Fibroblast of lung (primary cell): ENCODE measurements around the gene TMEM234. TPM values are rescaled to one million over a fixed set of nuclear protein-coding genes. Genes with fewer than 3 reads are reported as not detected.
A peak's percentile ranks its signal among the peaks of the same experiment; 100 is the strongest.

Source experiments
- DNase-seq, 2 donors: peaks; one replicate each; pipeline versions ENCODE4 v3.0.0 to v3.0.0-alpha.2; 2010; ENCODE audit warnings: low read depth in 2 of 2
- H2AFZ ChIP-seq: 2 replicates; pipeline ENCODE4 v1.5.1; 2012; ENCODE audit warnings: low read length, control low read depth, inconsistent platforms
- H3K27ac ChIP-seq: 2 replicates; pipeline ENCODE4 v1.5.1; 2011; ENCODE audit warnings: low read length, control low read depth; ENCODE audit not compliant: insufficient read depth
- H3K27me3 ChIP-seq: 2 replicates; pipeline ENCODE4 v1.5.1; 2011; ENCODE audit warnings: mild to moderate bottlenecking, low read length; ENCODE audit not compliant: control insufficient read depth, insufficient read depth
- H3K36me3 ChIP-seq: 2 replicates; pipeline ENCODE4 v1.5.1; 2011; ENCODE audit warnings: low read length; ENCODE audit not compliant: control insufficient read depth, insufficient read depth
- H3K4me1 ChIP-seq: 2 replicates; pipeline ENCODE4 v1.5.1; 2011; ENCODE audit warnings: low read length; ENCODE audit not compliant: control insufficient read depth, insufficient read depth; ENCODE audit errors: extremely low read depth
- H3K4me2 ChIP-seq: 2 replicates; pipeline ENCODE4 v1.5.1; 2011; ENCODE audit warnings: low read length, control low read depth; ENCODE audit not compliant: insufficient read depth; ENCODE audit errors: extremely low read depth
- H3K4me3 ChIP-seq, 4 experiments: fragments of 200-600 bp in 1 of 4; sonication (generic) in 1 of 4; replicated peaks in 1 of 4; 2 replicates each; pipeline ENCODE4 v1.5.1; 2011 to 2016; ENCODE audit warnings: low read length in 4 of 4, low read depth in 3 of 4, mild to moderate bottlenecking in 3 of 4, control low read depth in 2 of 4, inconsistent platforms in 1 of 4, mixed read lengths in 1 of 4; ENCODE audit not compliant: insufficient read depth in 1 of 4; ENCODE audit errors: control extremely low read depth in 1 of 4
- H3K79me2 ChIP-seq: 2 replicates; pipeline ENCODE4 v1.5.1; 2012; ENCODE audit warnings: mild to moderate bottlenecking, low read length, inconsistent platforms; ENCODE audit not compliant: control insufficient read depth, insufficient read depth
- H3K9ac ChIP-seq: 2 replicates; pipeline ENCODE4 v1.5.1; 2011; ENCODE audit warnings: mild to moderate bottlenecking, low read length, control low read depth; ENCODE audit not compliant: insufficient read depth
- H3K9me3 ChIP-seq: 2 replicates; pipeline ENCODE4 v1.5.1; 2012; ENCODE audit warnings: low read depth, low read length; ENCODE audit not compliant: control insufficient read depth, insufficient read depth
- H4K20me1 ChIP-seq: 2 replicates; pipeline ENCODE4 v1.5.1; 2011; ENCODE audit warnings: low read length; ENCODE audit not compliant: control insufficient read depth, insufficient read depth; ENCODE audit errors: extremely low read depth
- EZH2 ChIP-seq: IDR thresholded peaks from 2 replicates; pipeline ENCODE4 v1.5.1; 2012; ENCODE audit warnings: low read length, control low read depth, mild to moderate bottlenecking; ENCODE audit errors: missing control alignments
- polyA plus RNA-seq, 2 donors: library from polyadenylated mRNA; depleted of rRNA in 1 of 2; stranded (reverse) in 1 of 2; unstranded in 1 of 2; fragments of >200 nt; gene quantifications; 2 replicates each; pipeline ENCODE4 v1.2.1, GENCODE V29; 2011 to 2012; ENCODE audit warnings: missing spikeins in 1 of 2
- total RNA-seq: library from RNA; depleted of rRNA; stranded (reverse); fragments of >200 nt; gene quantifications from 2 replicates; pipeline ENCODE4 v1.2.1, GENCODE V29; 2014
- TF ChIP-seq, protein P1 (sequence below), 2 donors: IDR thresholded peaks in 1 of 2; conservative IDR thresholded peaks in 1 of 2; 1 replicate in 1 of 2; 2 replicates in 1 of 2; pipeline ENCODE4 v1.5.1; 2011 to 2012; ENCODE audit warnings: low read length in 2 of 2, control low read depth in 1 of 2, inconsistent platforms in 1 of 2, low read depth in 1 of 2, mild to moderate bottlenecking in 1 of 2

Gene TMEM234
- total and polyA plus RNA-seq, 2 donors (not counting 1 experiment from before 2014, with no cell fraction given) = 15.8 to 17.5 TPM

DNA sequence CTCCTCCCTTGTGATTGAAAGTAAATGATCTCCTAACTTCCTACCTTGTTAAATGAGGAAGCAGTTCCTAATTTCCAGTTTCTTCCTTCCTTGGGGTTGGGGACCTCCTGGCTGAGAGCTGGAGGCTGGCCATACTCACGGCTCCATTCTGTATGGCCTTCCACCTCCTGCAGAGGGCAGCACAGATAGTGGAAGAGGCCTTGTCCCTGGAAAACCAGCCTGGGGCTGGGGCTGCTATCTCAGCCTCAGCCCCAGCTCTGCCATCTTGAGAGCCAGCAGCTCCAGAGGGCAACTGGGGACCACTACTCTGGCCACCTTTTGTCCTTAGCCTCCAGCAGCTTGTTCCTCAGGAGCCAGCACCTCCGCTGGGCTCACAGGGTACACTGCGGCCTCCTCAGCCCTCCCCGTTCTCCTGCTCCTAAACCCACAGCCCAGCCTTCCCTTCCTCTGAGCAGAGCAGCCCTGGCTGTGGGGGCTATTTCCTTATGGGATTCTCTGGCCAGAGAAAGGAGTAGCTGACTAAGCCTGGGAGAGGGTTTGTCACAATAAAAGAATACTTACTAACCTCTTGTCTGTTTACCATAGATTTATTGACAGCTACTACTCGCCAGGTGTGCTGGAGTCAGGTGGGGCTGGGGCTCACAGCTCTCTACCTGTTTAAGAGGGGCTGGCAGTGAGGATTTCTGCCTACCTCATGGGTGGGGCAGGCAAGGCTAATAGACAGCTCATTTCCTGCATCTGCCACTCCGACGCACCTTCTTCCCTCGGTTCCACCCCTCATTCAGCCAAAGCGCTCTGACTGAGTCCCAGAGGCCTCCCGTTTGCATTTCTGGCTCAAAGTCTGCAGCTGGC is 6.3 kb downstream of the TMEM234 start:
- H3K36me3 ChIP-seq = peaks cover 16% of the 10 kb centered on the region
- no peak overlapping the region for H3K9ac ChIP-seq
- no peak overlapping the region for H2AFZ ChIP-seq
- no peak overlapping the region for H3K4me2 ChIP-seq
- no peaks in the 10 kb centered on the region for H4K20me1 ChIP-seq
- no peak overlapping the region for H3K27ac ChIP-seq
- no peak overlapping the region for H3K4me3 ChIP-seq
- H3K27me3 ChIP-seq = no peaks in the 10 kb centered on the region
- H3K79me2 ChIP-seq = peaks cover 3% of the 10 kb centered on the region
- peaks cover 7% of the 10 kb centered on the region for H3K4me1 ChIP-seq
- no peaks in the 10 kb centered on the region for H3K9me3 ChIP-seq
- DNase-seq = peak; percentile 47 to 65
- TF ChIP-seq, protein P1, sequence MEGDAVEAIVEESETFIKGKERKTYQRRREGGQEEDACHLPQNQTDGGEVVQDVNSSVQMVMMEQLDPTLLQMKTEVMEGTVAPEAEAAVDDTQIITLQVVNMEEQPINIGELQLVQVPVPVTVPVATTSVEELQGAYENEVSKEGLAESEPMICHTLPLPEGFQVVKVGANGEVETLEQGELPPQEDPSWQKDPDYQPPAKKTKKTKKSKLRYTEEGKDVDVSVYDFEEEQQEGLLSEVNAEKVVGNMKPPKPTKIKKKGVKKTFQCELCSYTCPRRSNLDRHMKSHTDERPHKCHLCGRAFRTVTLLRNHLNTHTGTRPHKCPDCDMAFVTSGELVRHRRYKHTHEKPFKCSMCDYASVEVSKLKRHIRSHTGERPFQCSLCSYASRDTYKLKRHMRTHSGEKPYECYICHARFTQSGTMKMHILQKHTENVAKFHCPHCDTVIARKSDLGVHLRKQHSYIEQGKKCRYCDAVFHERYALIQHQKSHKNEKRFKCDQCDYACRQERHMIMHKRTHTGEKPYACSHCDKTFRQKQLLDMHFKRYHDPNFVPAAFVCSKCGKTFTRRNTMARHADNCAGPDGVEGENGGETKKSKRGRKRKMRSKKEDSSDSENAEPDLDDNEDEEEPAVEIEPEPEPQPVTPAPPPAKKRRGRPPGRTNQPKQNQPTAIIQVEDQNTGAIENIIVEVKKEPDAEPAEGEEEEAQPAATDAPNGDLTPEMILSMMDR (conservative IDR thresholded peaks at IDR 0.05 in 1 of 2, IDR thresholded peaks at IDR 0.05 in 1 of 2; ENCODE audit: low read depth in 1 of 2, low read length in 2 of 2) = peak; percentile 75 to 84
- no peak for TF ChIP-seq EZH2

DNA sequence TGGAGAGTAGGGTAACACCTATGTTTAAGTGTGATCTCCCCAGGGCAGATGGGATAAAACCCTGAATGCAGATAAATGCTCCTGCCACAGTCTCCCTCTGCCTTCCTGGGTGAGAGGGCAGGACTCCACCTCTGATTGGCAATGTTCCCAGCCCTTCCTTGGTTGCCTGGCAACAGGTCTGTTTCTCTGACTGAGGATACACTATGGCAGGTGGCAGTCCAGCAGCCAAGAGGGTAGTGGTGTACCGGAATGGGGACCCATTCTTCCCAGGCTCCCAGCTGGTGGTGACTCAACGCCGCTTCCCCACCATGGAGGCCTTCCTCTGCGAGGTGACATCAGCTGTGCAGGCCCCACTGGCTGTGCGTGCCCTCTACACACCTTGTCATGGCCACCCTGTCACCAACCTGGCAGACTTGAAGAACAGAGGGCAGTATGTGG is 13.2 kb downstream of the TMEM234 start, which contains the start of gene DCDC2B:
TSS of gene DCDC2B (plus strand) at position 199 of the 438 bp plus-strand sequence. CDS start at position 204, 5 bp downstream.
- H4K20me1 ChIP-seq = no peaks in the 10 kb centered on the region
- no peaks in the 10 kb centered on the region for H3K27me3 ChIP-seq
- peak; percentile 31 to 55 for DNase-seq
- no peaks in the 10 kb centered on the region for H3K36me3 ChIP-seq
- no peak within 1 kb of the TSS for H2AFZ ChIP-seq
- no peak within 1 kb of the TSS for H3K4me3 ChIP-seq
- no peak within 1 kb of the TSS for H3K4me2 ChIP-seq
- H3K27ac ChIP-seq = no peak within 1 kb of the TSS
- no peak within 1 kb of the TSS for H3K9ac ChIP-seq
- H3K4me1 ChIP-seq = peaks cover 3% of the 10 kb centered on the region
- TF ChIP-seq, protein P1 (conservative IDR thresholded peaks at IDR 0.05 in 1 of 2, IDR thresholded peaks at IDR 0.05 in 1 of 2; ENCODE audit: low read depth in 1 of 2, low read length in 2 of 2) = no peak
- TF ChIP-seq EZH2 = no peak
- no peaks in the 10 kb centered on the region for H3K9me3 ChIP-seq
- H3K79me2 ChIP-seq = no peaks in the 10 kb centered on the region

DNA sequence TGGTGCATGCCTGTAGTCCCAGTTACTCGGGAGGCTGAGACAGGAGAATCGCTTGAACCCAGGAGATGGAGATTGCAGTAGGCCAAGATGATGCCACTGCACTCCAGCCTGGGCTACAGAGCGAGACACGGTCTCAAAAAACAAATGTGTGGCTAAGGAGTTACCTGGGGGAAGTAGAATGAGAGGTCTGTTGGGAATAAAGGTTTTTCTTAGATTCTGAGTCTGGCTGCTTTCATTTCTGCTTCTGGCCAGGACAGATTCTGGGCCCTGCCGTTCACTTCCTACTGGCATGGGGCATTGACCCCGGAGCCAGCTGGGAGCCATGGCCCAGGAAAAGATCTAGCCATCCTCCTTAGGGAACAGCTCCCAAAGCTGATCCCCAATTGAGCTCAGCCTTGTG is 13.7 kb downstream of the TMEM234 start:
- Histone ChIP-seq H3K4me1 (peaks cover 3% of the 10 kb centered on the region), H3K4me2 (no peak overlapping the region), H3K9ac (no peak overlapping the region), H2AFZ (no peak overlapping the region), H3K27ac (no peak overlapping the region), H4K20me1 (no peaks in the 10 kb centered on the region), H3K27me3 (no peaks in the 10 kb centered on the region), H3K36me3 (no peaks in the 10 kb centered on the region), H3K4me3 (no peak overlapping the region), H3K9me3 (no peaks in the 10 kb centered on the region), H3K79me2 (no peaks in the 10 kb centered on the region)
- TF ChIP-seq, protein P1 (conservative IDR thresholded peaks at IDR 0.05 in 1 of 2, IDR thresholded peaks at IDR 0.05 in 1 of 2; ENCODE audit: low read depth in 1 of 2, low read length in 2 of 2) = no peak
- TF ChIP-seq EZH2 = no peak
- DNase-seq = no peak
